ENCODE data around the gene ADCY9.
"Not testable (repeated sequence)": the region's sequence is repeated elsewhere in the genome, so short reads cannot be mapped to it uniquely, and the experiment has no call there.

DNA sequence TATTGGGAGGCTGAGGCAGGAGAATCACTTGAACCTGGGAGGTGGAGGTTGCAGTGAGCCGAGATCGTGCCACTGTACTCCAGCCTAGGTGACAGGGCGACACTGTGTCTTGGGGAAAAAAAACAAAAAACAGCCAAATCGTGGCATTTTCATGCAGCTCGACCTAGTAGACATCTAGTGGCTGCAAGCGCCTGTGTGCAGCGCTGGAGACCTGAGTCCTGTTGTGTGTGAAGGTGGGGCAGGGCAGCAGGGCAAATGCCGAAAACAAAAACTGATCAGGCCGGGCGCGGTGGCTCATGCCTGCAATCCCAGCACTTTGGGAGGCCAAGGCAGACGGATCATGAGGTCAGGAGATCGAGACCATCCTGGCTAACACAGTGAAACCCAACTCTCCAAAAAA, 37.1 kb upstream of the ADCY9 start:
- not testable (repeated sequence) for TF ChIP-seq EZH2 (IDR thresholded peaks at IDR 0.05; ENCODE audit: insufficient read depth, poor library complexity, severe bottlenecking); EZH2phosphoT487 (IDR thresholded peaks at IDR 0.05; ENCODE audit: insufficient read depth, low read depth)
